ENCODE measurements around the gene MCRS1. TPM values are rescaled to one million over a fixed set of nuclear protein-coding genes. Genes with fewer than 3 reads are reported as not detected.
"Not testable (repeated sequence)": the region's sequence is repeated elsewhere in the genome, so short reads cannot be mapped to it uniquely, and the experiment has no call there.

MCRS1 gene
- total RNA-seq, 1 experiment from 2014 or later: 107 TPM

DNA sequence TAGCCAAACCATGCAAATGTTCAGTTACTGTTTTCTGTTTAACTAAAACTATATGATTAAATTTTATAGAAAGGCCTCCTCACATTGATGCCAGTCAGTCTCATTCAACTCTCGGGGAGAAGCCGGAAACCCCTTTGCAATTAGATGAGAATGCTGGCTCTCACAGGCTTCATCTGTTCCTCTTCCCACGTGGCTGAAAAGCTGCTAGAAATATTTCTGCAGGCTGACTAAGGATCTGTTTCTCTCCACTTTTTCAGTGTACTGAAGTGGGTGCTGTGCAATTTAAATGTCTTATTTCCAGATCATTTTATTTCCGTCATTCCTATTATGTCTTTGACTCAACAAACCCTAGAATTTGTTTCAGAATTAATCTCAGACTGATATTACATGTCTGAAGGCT, 46.6 kb downstream of the MCRS1 start:
- no peak for DNase-seq
- no peaks in the 10 kb centered on the region for H3K27me3 ChIP-seq
- H3K36me3 ChIP-seq: peaks cover 19% of the 10 kb centered on the region
- no peak overlapping the region for H3K4me3 ChIP-seq
- no peaks in the 10 kb centered on the region for H3K9me3 ChIP-seq

GRCh38 chr12:49519574-49519936, 48.4 kb downstream of the MCRS1 start:
- no peaks in the 10 kb centered on the region for H3K9me3 ChIP-seq
- H3K4me3 ChIP-seq: no peak overlapping the region
- DNase-seq: no peak
- H3K36me3 ChIP-seq: peaks cover 5% of the 10 kb centered on the region
- no peaks in the 10 kb centered on the region for H3K27me3 ChIP-seq

DNA sequence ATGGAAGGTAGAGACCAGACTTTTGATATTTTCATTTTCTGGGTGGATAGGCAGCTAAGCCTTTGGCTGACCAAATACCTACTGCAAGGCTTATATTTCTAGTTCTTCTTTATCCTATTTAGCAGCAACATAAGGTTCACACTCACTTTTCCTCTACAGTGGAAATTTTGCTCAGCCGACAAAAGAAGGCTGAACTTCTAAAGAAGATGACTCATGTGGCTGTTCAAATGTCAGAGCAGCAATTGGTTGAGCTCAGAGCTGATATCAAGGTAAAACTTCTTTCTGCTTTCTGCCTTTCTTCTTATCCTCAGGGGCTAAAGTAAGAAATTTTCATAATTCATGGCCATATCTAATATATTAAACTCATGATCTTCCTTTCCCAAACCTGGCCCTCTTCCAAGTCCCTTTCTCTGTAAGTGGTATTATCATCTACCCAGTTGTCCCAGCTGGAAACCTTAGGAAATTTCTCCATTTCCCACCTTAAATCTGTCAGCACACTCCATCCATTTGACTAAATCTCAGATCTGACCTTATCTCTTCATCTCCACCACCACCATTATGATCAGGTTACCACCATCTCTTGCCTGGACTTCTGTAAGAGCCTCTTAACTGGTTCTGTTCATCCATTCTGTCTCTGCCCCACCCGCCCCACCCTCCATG, 48.9 kb downstream of the MCRS1 start:
- H3K36me3 ChIP-seq: peaks cover 5% of the 10 kb centered on the region
- no peaks in the 10 kb centered on the region for H3K9me3 ChIP-seq
- H3K27me3 ChIP-seq: no peaks in the 10 kb centered on the region
- no peak for DNase-seq
- no peak overlapping the region for H3K4me3 ChIP-seq

DNA sequence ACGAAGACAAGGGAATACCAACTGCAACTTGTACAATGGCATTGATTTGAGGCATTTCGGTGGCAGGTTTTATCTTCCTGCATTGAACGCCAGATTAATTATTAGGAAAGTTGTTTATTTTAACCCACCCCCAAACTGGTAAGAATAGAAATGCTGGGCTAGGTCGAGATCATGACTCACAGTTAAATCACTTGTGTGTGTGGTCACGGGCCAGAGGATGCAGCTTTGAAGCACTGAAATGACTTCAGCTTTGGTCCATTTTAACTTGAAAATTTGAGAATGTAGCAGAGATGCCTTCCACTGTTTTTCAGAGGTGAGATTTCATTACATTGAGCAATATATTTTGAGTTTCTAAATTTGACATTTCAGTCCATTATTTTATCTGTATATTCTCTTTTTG, 52.7 kb downstream of the MCRS1 start:
- no peaks in the 10 kb centered on the region for H3K36me3 ChIP-seq
- no peaks in the 10 kb centered on the region for H3K9me3 ChIP-seq
- H3K27me3 ChIP-seq: no peaks in the 10 kb centered on the region

DNA sequence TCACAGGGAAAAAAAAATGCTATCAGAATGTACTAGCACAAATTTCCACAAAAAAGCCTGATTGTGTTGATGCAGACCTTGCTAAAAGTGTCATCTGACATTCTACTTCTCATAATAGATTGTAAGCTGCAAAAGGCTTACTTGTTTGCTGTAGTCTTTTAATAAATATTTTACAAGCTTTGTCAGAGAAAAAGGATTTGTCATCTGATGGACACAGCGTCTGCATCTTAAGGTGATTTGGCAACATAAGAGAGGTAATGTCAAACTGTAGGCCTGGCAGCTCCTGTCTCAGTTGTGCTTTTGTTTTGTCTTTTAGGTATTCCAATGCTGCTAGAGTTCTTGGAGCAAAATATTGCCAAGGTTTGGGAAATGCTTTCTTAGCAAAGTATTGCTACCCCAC, 55.4 kb downstream of the MCRS1 start:
- Histone ChIP-seq H3K27me3 (no peaks in the 10 kb centered on the region), H3K4me3 (no peak overlapping the region), H3K9me3 (no peaks in the 10 kb centered on the region), H3K36me3 (no peaks in the 10 kb centered on the region)
- DNase-seq: no peak

More for the DNA sequence above, 52.7 kb downstream of the MCRS1 start:
- DNase-seq: peak; percentile 68
- H3K4me3 ChIP-seq: no peak overlapping the region

DNA sequence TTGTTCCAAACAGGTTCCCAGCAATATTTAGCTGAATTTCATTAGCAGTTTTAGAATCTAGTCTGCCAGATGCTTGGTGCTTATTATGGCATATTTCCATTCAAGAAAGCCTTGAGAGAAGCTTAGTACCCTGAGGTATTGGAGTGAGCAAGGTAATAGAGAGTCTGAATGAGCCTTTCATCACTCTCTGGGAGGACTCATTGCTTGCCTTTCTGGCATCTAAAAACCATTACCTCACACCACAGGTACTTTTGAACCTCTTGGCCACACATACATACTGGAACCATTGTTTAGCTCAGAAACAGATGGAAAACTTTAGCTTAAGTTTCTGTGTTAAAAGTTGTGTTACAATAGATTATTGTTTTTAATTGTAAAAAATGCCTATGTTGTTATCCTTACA, 56.5 kb downstream of the MCRS1 start:
- H3K36me3 ChIP-seq: no peaks in the 10 kb centered on the region; the same call in 1 of the 2 replicates
- no peaks in the 10 kb centered on the region for H3K9me3 ChIP-seq
- no peaks in the 10 kb centered on the region for H3K27me3 ChIP-seq
- no peak overlapping the region for H3K4me3 ChIP-seq
- no peak for DNase-seq

- not testable (repeated sequence) for DNase-seq, H3K9me3 ChIP-seq, H3K4me3 ChIP-seq, H3K27me3 ChIP-seq, H3K36me3 ChIP-seq
Observed at GRCh38 chr12:49509681-49510080, 58.3 kb downstream of the MCRS1 start.

Other genes with a start within 250 kb of the MCRS1 start
- 24.3 and 37.3 TPM in 2 replicates for gene TROAP, start 244.9 kb downstream of the MCRS1 start, total RNA-seq (2014; rRNA removed; shearing (Covaris generic); ENCODE audit: low replicate concordance)
- 0.10 TPM in 1 of 2 replicates, not detected in the other for gene C1QL4, start 231.0 kb downstream of the MCRS1 start, total RNA-seq (2014; rRNA removed; shearing (Covaris generic); ENCODE audit: low replicate concordance)
- gene DNAJC22, start 221.3 kb downstream of the MCRS1 start, total RNA-seq (2014; rRNA removed; shearing (Covaris generic); ENCODE audit: low replicate concordance): 3.1 and 6.5 TPM in 2 replicates
- gene SPATS2, start 200.7 kb downstream of the MCRS1 start, total RNA-seq (2014; rRNA removed; shearing (Covaris generic); ENCODE audit: low replicate concordance): 32.5 and 43.8 TPM in 2 replicates
- gene KCNH3, start 29.1 kb downstream of the MCRS1 start, total RNA-seq (2014; rRNA removed; shearing (Covaris generic); ENCODE audit: low replicate concordance): not detected in 2 replicates
- gene FAM186B, start 37.5 kb upstream of the MCRS1 start, total RNA-seq (2014; rRNA removed; shearing (Covaris generic); ENCODE audit: low replicate concordance): not detected in 2 replicates
- 4.8 and 8.6 TPM in 2 replicates for gene PRPF40B, start 55.4 kb upstream of the MCRS1 start, total RNA-seq (2014; rRNA removed; shearing (Covaris generic); ENCODE audit: low replicate concordance)
- 8.8 and 12.8 TPM in 2 replicates for gene FMNL3, start 139.3 kb upstream of the MCRS1 start, total RNA-seq (2014; rRNA removed; shearing (Covaris generic); ENCODE audit: low replicate concordance)
- gene TMBIM6, start 173.4 kb upstream of the MCRS1 start, total RNA-seq (2014; rRNA removed; shearing (Covaris generic); ENCODE audit: low replicate concordance): 260 and 282 TPM in 2 replicates